Measurements from ENCODE around the gene EDN3. TPM values are rescaled to one million over a fixed set of nuclear protein-coding genes. Genes with fewer than 3 reads are reported as not detected.

Gene EDN3
- total and polyA plus RNA-seq, 2 experiments from 2014 or later = 0.13 to 0.17 TPM

DNA sequence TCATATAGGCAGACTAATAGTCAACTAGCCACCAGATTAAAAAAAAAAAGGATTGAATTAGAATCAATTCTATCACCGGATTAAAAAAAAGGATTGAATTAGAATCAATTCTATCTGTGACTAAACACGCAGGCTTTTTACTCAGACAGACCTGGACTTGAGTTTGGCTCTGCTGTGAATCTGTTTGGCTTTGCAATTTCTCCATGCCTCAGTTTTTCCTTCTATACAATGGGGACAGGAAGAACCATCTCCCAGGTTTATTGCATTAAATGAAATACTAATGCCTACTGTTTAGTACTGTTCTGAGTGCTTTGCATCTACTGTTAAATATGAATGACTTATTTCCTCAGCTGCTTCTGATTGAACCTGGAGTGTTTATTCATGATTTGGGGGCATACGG, 30.0 kb upstream of the EDN3 start:
- no peak overlapping the region for H3K4me3 ChIP-seq
- peaks cover 8% of the 10 kb centered on the region for H3K27me3 Mint-ChIP-seq (ENCODE audit: insufficient read depth, low read depth, poor library complexity)
- H3K9me2 ChIP-seq (ENCODE audit: insufficient read depth) = no peaks in the 10 kb centered on the region
- TF ChIP-seq CTCF (conservative IDR thresholded peaks at IDR 0.05; ENCODE audit: low read depth in 2 of 2) = no peak
- TF ChIP-seq NANOG (IDR thresholded peaks at IDR 0.05; ENCODE audit: borderline replicate concordance) = no peak
- TF ChIP-seq CREB1 (CRISPR knock-in tag; IDR thresholded peaks at IDR 0.05; ENCODE audit: low read depth) = no peak
- no peak for TF ChIP-seq EZH2phosphoT487 (IDR thresholded peaks at IDR 0.05; ENCODE audit: unreplicated experiment)
- TF ChIP-seq ZNF114 (CRISPR knock-in tag; IDR thresholded peaks at IDR 0.05) = no peak
- no peak for TF ChIP-seq ZNF331 (CRISPR knock-in tag; IDR thresholded peaks at IDR 0.05; ENCODE audit: low read depth)
- TF ChIP-seq, protein P1, sequence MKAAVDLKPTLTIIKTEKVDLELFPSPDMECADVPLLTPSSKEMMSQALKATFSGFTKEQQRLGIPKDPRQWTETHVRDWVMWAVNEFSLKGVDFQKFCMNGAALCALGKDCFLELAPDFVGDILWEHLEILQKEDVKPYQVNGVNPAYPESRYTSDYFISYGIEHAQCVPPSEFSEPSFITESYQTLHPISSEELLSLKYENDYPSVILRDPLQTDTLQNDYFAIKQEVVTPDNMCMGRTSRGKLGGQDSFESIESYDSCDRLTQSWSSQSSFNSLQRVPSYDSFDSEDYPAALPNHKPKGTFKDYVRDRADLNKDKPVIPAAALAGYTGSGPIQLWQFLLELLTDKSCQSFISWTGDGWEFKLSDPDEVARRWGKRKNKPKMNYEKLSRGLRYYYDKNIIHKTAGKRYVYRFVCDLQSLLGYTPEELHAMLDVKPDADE (IDR thresholded peaks at IDR 0.05) = no peak
- H3K4me1 Mint-ChIP-seq = peaks cover 23% of the 10 kb centered on the region
- no peak overlapping the region for H2AFZ ChIP-seq
- H3K4me1 ChIP-seq (ENCODE audit: insufficient read depth) = peaks cover 19% of the 10 kb centered on the region
- H3K27ac ChIP-seq (ENCODE audit: low read depth) = no peak overlapping the region
- no peaks in the 10 kb centered on the region for H3K79me2 ChIP-seq (replicated peaks; ENCODE audit: insufficient read depth)
- no peak for ATAC-seq
- H3F3A ChIP-seq (replicated peaks; ENCODE audit: low read depth) = no peaks in the 10 kb centered on the region
- H3K36me3 Mint-ChIP-seq (ENCODE audit: low read depth) = no peaks in the 10 kb centered on the region
- no peak for DNase-seq (ENCODE audit: low spot score)
- H4K20me1 ChIP-seq (replicated peaks; ENCODE audit: insufficient read depth) = no peaks in the 10 kb centered on the region
- no peak overlapping the region for H3K4me2 ChIP-seq
- H3K36me3 ChIP-seq (ENCODE audit: insufficient read depth) = no peaks in the 10 kb centered on the region
- no peak overlapping the region for H3K27ac Mint-ChIP-seq
- no peak overlapping the region for H3K4me3 Mint-ChIP-seq
- H3K27me3 ChIP-seq (ENCODE audit: insufficient read depth) = no peaks in the 10 kb centered on the region
- no peaks in the 10 kb centered on the region for H3K9me3 Mint-ChIP-seq

DNA sequence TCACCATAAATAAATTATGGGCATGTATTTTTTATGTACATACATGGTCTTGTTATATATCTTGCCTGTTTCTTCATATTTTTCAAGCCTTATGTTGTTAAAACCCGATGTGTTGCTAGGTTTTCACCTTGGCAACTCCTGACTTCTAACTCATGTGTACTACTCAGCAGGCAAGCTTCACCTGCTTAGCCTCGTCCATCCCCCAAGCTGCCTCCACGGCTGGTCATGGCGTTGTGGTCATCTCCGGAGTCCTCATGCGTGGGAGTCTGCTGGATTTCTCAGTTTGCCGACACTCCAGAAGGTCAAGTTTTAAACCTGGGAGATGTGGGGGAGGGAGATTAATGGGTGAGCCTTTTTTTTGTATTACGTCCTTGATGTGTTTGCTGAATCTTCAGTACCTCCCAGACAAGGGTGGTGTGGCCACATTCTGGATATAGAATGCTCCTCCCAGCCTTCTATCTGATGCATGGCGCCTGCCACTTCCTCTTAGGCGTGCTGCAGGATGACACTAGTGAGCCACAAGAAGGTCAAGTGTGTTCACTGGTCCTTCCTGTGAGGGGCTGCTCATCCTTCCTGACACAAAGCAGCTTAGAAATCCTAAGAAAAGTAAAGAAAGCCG, 26.6 kb upstream of the EDN3 start:
- no peaks in the 10 kb centered on the region for H4K20me1 ChIP-seq (replicated peaks; ENCODE audit: insufficient read depth)
- no peaks in the 10 kb centered on the region for H3K79me2 ChIP-seq (replicated peaks; ENCODE audit: insufficient read depth)
- Mint-ChIP-seq H3K9me3 (no peaks in the 10 kb centered on the region), H3K27me3 (ENCODE audit: insufficient read depth, low read depth, poor library complexity) (peaks cover 6% of the 10 kb centered on the region), H3K36me3 (ENCODE audit: low read depth) (no peaks in the 10 kb centered on the region), H3K4me3 (no peak overlapping the region), H3K27ac (no peak overlapping the region), H3K4me1 (peaks cover 14% of the 10 kb centered on the region)
- H3K4me3 ChIP-seq = no peak overlapping the region
- no peak overlapping the region for H3K27ac ChIP-seq (ENCODE audit: low read depth)
- H3K36me3 ChIP-seq (ENCODE audit: insufficient read depth) = no peaks in the 10 kb centered on the region
- no peak for DNase-seq (ENCODE audit: low spot score)
- H3K4me2 ChIP-seq = no peak overlapping the region
- peaks cover 10% of the 10 kb centered on the region for H3K4me1 ChIP-seq (ENCODE audit: insufficient read depth)
- H3K27me3 ChIP-seq (ENCODE audit: insufficient read depth) = no peaks in the 10 kb centered on the region
- no peaks in the 10 kb centered on the region for H3K9me2 ChIP-seq (ENCODE audit: insufficient read depth)
- no peak for ATAC-seq
- H3F3A ChIP-seq (replicated peaks; ENCODE audit: low read depth) = no peaks in the 10 kb centered on the region
- 0 out of 2 replicates have a peak overlapping the region, but pooled peaks have one; percentile 56 for H2AFZ ChIP-seq
- TF ChIP-seq, protein P2, sequence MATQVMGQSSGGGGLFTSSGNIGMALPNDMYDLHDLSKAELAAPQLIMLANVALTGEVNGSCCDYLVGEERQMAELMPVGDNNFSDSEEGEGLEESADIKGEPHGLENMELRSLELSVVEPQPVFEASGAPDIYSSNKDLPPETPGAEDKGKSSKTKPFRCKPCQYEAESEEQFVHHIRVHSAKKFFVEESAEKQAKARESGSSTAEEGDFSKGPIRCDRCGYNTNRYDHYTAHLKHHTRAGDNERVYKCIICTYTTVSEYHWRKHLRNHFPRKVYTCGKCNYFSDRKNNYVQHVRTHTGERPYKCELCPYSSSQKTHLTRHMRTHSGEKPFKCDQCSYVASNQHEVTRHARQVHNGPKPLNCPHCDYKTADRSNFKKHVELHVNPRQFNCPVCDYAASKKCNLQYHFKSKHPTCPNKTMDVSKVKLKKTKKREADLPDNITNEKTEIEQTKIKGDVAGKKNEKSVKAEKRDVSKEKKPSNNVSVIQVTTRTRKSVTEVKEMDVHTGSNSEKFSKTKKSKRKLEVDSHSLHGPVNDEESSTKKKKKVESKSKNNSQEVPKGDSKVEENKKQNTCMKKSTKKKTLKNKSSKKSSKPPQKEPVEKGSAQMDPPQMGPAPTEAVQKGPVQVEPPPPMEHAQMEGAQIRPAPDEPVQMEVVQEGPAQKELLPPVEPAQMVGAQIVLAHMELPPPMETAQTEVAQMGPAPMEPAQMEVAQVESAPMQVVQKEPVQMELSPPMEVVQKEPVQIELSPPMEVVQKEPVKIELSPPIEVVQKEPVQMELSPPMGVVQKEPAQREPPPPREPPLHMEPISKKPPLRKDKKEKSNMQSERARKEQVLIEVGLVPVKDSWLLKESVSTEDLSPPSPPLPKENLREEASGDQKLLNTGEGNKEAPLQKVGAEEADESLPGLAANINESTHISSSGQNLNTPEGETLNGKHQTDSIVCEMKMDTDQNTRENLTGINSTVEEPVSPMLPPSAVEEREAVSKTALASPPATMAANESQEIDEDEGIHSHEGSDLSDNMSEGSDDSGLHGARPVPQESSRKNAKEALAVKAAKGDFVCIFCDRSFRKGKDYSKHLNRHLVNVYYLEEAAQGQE (IDR thresholded peaks at IDR 0.05; ENCODE audit: unreplicated experiment) = no peak
- no peak for TF ChIP-seq NANOG (IDR thresholded peaks at IDR 0.05; ENCODE audit: borderline replicate concordance)
- no peak for TF ChIP-seq STAT1 (IDR thresholded peaks at IDR 0.05; ENCODE audit: unreplicated experiment)
- no peak for TF ChIP-seq ZNF114 (CRISPR knock-in tag; IDR thresholded peaks at IDR 0.05)
- no peak for TF ChIP-seq EZH2 (IDR thresholded peaks at IDR 0.05; ENCODE audit: low read depth, unreplicated experiment)
- TF ChIP-seq, protein P1 (IDR thresholded peaks at IDR 0.05) = no peak

Measured in GM23338 (cell line).